K562 (cell line): Measurements from ENCODE around the gene MALAT1. TPM values are rescaled to one million over a fixed set of nuclear protein-coding genes. Genes with fewer than 3 reads are reported as not detected.

Experiments used
- ARHGAP35 ChIP-seq: fragments of 450-650 bp; IDR thresholded peaks from 2 replicates; pipeline ENCODE4 v1.6.1; 2018; ENCODE audit not compliant: partially characterized antibody
- BCLAF1 ChIP-seq, 2 experiments: fragments of 450-650 bp in 1 of 2; IDR thresholded peaks; 2 replicates each; pipeline ENCODE4 v1.6.1; 2011 to 2017; ENCODE audit warnings: low read depth in 2 of 2, antibody characterized with exemption in 1 of 2, borderline replicate concordance in 1 of 2, low read length in 1 of 2, mild to moderate bottlenecking in 1 of 2, mixed read lengths in 1 of 2; ENCODE audit not compliant: control insufficient read depth in 1 of 2
- CLOCK ChIP-seq: fragments of 250-450 bp; sonication (Bioruptor Pico); IDR thresholded peaks from 2 replicates; pipeline ENCODE4 v1.4.0; 2020; ENCODE audit warnings: mild to moderate bottlenecking, moderate library complexity, borderline replicate concordance
- GATA2 ChIP-seq: sonication (generic); formaldehyde crosslinking; IDR thresholded peaks from 2 replicates; pipeline ENCODE4 v1.4.0; 2020; ENCODE audit warnings: mild to moderate bottlenecking, missing genetic modification reagents
- HMG20B ChIP-seq: fragments of 250-450 bp; sonication (Bioruptor Pico); IDR thresholded peaks from 2 replicates; pipeline ENCODE4 v1.5.0; 2021; ENCODE audit warnings: mild to moderate bottlenecking
- IFI16 ChIP-seq: fragments of 250-450 bp; sonication (Bioruptor Pico); IDR thresholded peaks from 2 replicates; pipeline ENCODE4 v2.1.2; 2022; ENCODE audit warnings: mild to moderate bottlenecking, inconsistent platforms
- KAT2B ChIP-seq: IDR thresholded peaks from one replicate; pipeline ENCODE4 v1.6.1; 2012; ENCODE audit warnings: low read depth, mild to moderate bottlenecking, control low read depth, inconsistent platforms, low read length, moderate library complexity
- MCM2 ChIP-seq: fragments of 450-650 bp; IDR thresholded peaks from 2 replicates; pipeline ENCODE4 v1.6.1; 2017; ENCODE audit warnings: low read depth, mild to moderate bottlenecking
- MCM5 ChIP-seq: fragments of 450-650 bp; IDR thresholded peaks from 2 replicates; pipeline ENCODE4 v1.6.1; 2016; ENCODE audit warnings: low read depth
- MED1 ChIP-seq: sonication (generic); formaldehyde crosslinking; IDR thresholded peaks from 2 replicates; pipeline ENCODE4 v1.8.1; 2023; ENCODE audit warnings: missing genetic modification reagents, borderline replicate concordance
- MIER1 ChIP-seq: fragments of 450-650 bp; IDR thresholded peaks from 2 replicates; pipeline ENCODE4 v1.6.1; 2016; ENCODE audit warnings: antibody characterized with exemption, mild to moderate bottlenecking, low read depth
- MYNN ChIP-seq, 2 experiments: sonication (generic); formaldehyde crosslinking in 1 of 2; IDR thresholded peaks; 2 replicates each; pipeline versions ENCODE4 v1.5.0 to v1.6.1; 2016 to 2020; ENCODE audit warnings: antibody characterized with exemption in 1 of 2, missing genetic modification reagents in 1 of 2
- NR3C1 ChIP-seq: sonication (generic); formaldehyde crosslinking; IDR thresholded peaks from 2 replicates; pipeline ENCODE4 v1.8.1; 2022; ENCODE audit warnings: missing genetic modification reagents
- RBBP5 ChIP-seq: fragments of 200-600 bp; sonication (generic); IDR thresholded peaks from 2 replicates; pipeline ENCODE4 v1.6.1; 2012; ENCODE audit warnings: borderline replicate concordance, mild to moderate bottlenecking, low read length, control low read depth, inconsistent platforms; ENCODE audit not compliant: insufficient read depth, poor library complexity, severe bottlenecking
- RBM22 ChIP-seq: fragments of 200-400 bp; formaldehyde crosslinking; IDR thresholded peaks from 2 replicates; pipeline ENCODE4 v1.6.1; 2018; ENCODE audit warnings: low read length, low read depth; ENCODE audit not compliant: poor library complexity, severe bottlenecking
- RBM25 ChIP-seq: fragments of 200-400 bp; formaldehyde crosslinking; IDR thresholded peaks from 2 replicates; pipeline ENCODE4 v1.6.1; 2018; ENCODE audit warnings: low read length, low read depth, moderate library complexity; ENCODE audit not compliant: severe bottlenecking
- RUNX1 ChIP-seq: sonication (generic); IDR thresholded peaks from 2 replicates; pipeline ENCODE4 v1.6.1; 2016; ENCODE audit warnings: antibody characterized with exemption, low read depth
- TAF15 ChIP-seq: fragments of 200-400 bp; formaldehyde crosslinking; IDR thresholded peaks from 2 replicates; pipeline ENCODE4 v1.6.1; 2017; ENCODE audit warnings: mild to moderate bottlenecking, low read depth, low read length, moderate library complexity
- TGIF2 ChIP-seq: sonication (generic); formaldehyde crosslinking; IDR thresholded peaks from 2 replicates; pipeline ENCODE4 v1.8.1; 2022; ENCODE audit warnings: mild to moderate bottlenecking, missing genetic modification reagents, moderate library complexity
- ZFX ChIP-seq: sonication (generic); formaldehyde crosslinking; IDR thresholded peaks from 2 replicates; pipeline ENCODE4 v1.8.0; 2022; ENCODE audit warnings: mild to moderate bottlenecking, missing genetic modification reagents, moderate library complexity
- ZNF133 ChIP-seq: fragments of 250-450 bp; sonication (Bioruptor Pico); IDR thresholded peaks from 2 replicates; pipeline ENCODE4 v1.4.0; 2020; ENCODE audit warnings: mild to moderate bottlenecking
- ZNF644 ChIP-seq: fragments of 200-800 bp; sonication (Bioruptor generic); IDR thresholded peaks from 2 replicates; pipeline ENCODE4 v1.6.1; 2016; ENCODE audit warnings: low read depth, missing genetic modification characterization, missing compliant biosample characterization
- ZNF695 ChIP-seq: fragments of 450-650 bp; formaldehyde crosslinking; IDR thresholded peaks from 2 replicates; pipeline ENCODE4 v1.4.0; 2020; ENCODE audit warnings: mild to moderate bottlenecking, moderate library complexity
- polyA plus RNA-seq, 8 experiments: library from polyadenylated mRNA; depleted of rRNA in 4 of 8; stranded (reverse) in 5 of 8; unstranded in 3 of 8; fragments of >200 nt; fragmentation: Nextera tagmentation in 2 of 8; fragmentation: Illumina TruSeq in 1 of 8; extraction: Ambion mirVana in 2 of 8; extraction: Trizol in 1 of 8; gene quantifications; 2 replicates each; pipeline versions ENCODE4 v1.2.1 to v1.2.3, GENCODE V29; 2011 to 2014; ENCODE audit warnings: inconsistent platforms in 1 of 8, missing spikeins in 1 of 8
- total RNA-seq, 7 experiments: library from RNA; depleted of rRNA in 6 of 7; stranded (reverse); fragments of >200 nt in 6 of 7; fragmentation: Illumina TruSeq in 2 of 7; extraction: Trizol in 2 of 7; gene quantifications; 2 replicates each; pipeline versions ENCODE4 v1.2.1 to v1.2.3, GENCODE V29; 2011 to 2021; ENCODE audit warnings: low replicate concordance in 1 of 7

MALAT1 gene
- total and polyA plus RNA-seq, 9 of the 15 experiments (the other 6 are each of a cell fraction or from before 2014, with no cell fraction given), result 363 to 8,715 (median 2,351) TPM

GRCh38 chr11:65477149-65477965, 21.5 kb upstream of the MALAT1 start (continued):
- TF ChIP-seq BCLAF1 (IDR thresholded peaks at IDR 0.05; ENCODE audit: borderline replicate concordance in 1 of 2, control insufficient read depth in 1 of 2, low read depth in 2 of 2, low read length in 1 of 2) (0 out of 4 replicates have a peak, but pooled peaks have one; percentile 38 to 41), MCM2 (no peak), ZNF644 (tag) (peak; percentile 22; the same call in 1 of the 2 replicates), TGIF2 (CRISPR knock-in tag) (0 out of 2 replicates have a peak, but pooled peaks have one; percentile 52), ARHGAP35 (no peak), ZNF695 (CRISPR knock-in tag) (no peak), ZNF133 (CRISPR knock-in tag) (no peak), MED1 (CRISPR knock-in tag) (no peak), GATA2 (no peak), ZFX (CRISPR knock-in tag) (peak; percentile 88), RBBP5 (peak; percentile 82), HMG20B (CRISPR knock-in tag) (no peak), CLOCK (CRISPR knock-in tag) (no peak), MIER1 (0 out of 2 replicates have a peak, but pooled peaks have one; percentile 51), RBM25 (peak; percentile 7), RUNX1 (no peak), NR3C1 (CRISPR knock-in tag) (no peak), KAT2B (no peak), IFI16 (CRISPR knock-in tag) (no peak), MCM5 (no peak), TAF15 (no peak), RBM22 (peak; percentile 95), MYNN (IDR thresholded peaks at IDR 0.05) (peak; percentile 45), MYNN (CRISPR knock-in tag; IDR thresholded peaks at IDR 0.05) (no peak)
